Measurements from ENCODE around the gene ZNF414.
A peak's percentile ranks its signal among the peaks of the same experiment; 100 is the strongest.
"Not testable (repeated sequence)": the region's sequence is repeated elsewhere in the genome, so short reads cannot be mapped to it uniquely, and the experiment has no call there.

Gene ZNF414

GRCh38 chr19:8513687-8514504, at the start of gene ZNF414:
TSS of gene ZNF414 (minus strand) at chr19:8514167. CDS start at chr19:8514046, 121 bp downstream.
- H3K36me3 ChIP-seq: peaks cover 0 to 39% (median 24%) of the 10 kb centered on the region in 11 experiments; a peak in 21 of 22 replicates
- H3K27me3 ChIP-seq: no peaks in the 10 kb centered on the region
- H3K9ac ChIP-seq: peak within 1 kb of the TSS; percentile 95 to 100 (median 99)
- H3K4me2 ChIP-seq: peak within 1 kb of the TSS; percentile 79 to 97 (median 90)
- no peak for TF ChIP-seq Cebpa-rat (IDR thresholded peaks at IDR 0.05)
- peaks cover 0 to 11% (median 0%) of the 10 kb centered on the region in 11 experiments; a peak in 3 of 22 replicates for H4K20me1 ChIP-seq
- peaks cover 37 to 70% (median 62%) of the 10 kb centered on the region in 10 experiments for H3K4me1 ChIP-seq
- H3K9me3 ChIP-seq (replicated peaks in 1 of 11): no peaks in the 10 kb centered on the region
- H3K27ac ChIP-seq: peak within 1 kb of the TSS; percentile 95 to 100 (median 99)
- peak within 1 kb of the TSS; percentile 62 to 80 (median 71) for H3K4me3 ChIP-seq

DNA sequence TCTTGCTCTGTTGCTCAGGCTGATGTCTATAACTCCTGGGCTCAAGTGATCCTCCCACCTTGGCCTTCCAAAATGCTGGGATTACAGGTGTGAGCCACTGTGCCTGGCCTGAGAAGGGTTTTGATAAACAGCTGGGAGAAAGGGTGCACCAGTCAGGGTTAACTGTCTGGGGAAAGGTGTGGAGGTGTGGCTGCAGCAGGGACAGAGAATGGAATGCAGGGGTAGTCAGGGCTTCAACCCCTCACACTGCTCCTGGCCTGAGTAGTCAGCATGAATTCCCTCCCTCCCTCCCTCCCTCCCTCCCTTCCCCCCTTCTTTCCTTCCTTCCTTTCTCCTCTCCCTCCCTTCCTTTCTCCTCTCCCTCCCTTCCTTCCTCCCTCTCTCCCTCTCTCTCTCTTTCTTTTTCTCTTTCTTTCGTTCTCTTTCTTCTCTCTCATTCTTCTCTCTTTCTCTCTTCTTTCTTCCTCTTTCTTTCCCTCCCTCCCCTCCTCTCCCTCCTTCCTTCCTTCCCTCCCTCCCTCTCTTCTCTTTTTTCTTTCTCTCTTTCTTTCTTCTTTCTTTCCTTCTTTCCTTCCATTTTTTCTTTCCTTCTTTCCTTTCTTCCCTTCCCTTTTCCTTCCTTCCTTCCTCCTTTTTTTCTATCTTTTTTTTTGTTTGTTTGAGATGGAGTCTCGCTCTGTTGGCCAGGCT, 47.3 kb upstream of the ZNF414 start:
- peak overlapping the region; percentile 24 to 99 (median 71) for H3K4me2 ChIP-seq
- peak overlapping the region in 5 of 11 experiments; percentile 17 to 42 (median 34); a peak in 6 of 22 replicates for H3K9ac ChIP-seq
- peaks cover 0 to 98% (median 92%) of the 10 kb centered on the region in 11 experiments; a peak in 20 of 22 replicates for H4K20me1 ChIP-seq
- peaks cover 0 to 95% (median 83%) of the 10 kb centered on the region in 11 experiments; a peak in 17 of 22 replicates for H3K36me3 ChIP-seq
- TF ChIP-seq Cebpa-rat (IDR thresholded peaks at IDR 0.05): no peak
- no peaks in the 10 kb centered on the region for H3K27me3 ChIP-seq
- peaks cover 34 to 97% (median 83%) of the 10 kb centered on the region in 10 experiments for H3K4me1 ChIP-seq
- peak overlapping the region in 10 of 11 experiments; percentile 43 to 99 (median 92); a peak in 17 of 22 replicates for H3K27ac ChIP-seq
- no peaks in the 10 kb centered on the region for H3K9me3 ChIP-seq (replicated peaks in 1 of 11)
- no peak overlapping the region for H3K4me3 ChIP-seq

DNA sequence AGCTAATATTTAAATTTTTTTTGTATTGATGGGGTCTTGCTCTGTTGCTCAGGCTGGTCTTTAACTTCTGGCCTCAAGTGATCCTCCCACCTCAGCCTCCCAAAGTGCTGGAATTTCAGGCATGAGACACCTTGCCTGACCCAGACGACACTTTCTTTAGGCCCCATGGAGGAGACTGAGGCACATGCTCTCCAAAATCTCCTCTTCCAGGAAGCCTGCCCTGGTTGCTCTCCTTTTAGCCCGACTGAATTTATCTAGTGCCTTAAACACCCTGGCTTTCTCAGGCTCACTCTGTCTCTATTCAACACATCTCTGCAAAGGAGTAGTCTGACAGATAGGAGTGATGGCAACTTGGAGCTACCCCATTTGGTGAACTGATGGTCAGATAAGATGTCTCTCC, 44.4 kb upstream of the ZNF414 start:
- Histone ChIP-seq H3K4me2 (peak overlapping the region in 9 of 11 experiments; percentile 19 to 91 (median 75); a peak in 16 of 22 replicates), H3K9ac (peak overlapping the region in 10 of 11 experiments; percentile 2 to 72 (median 48); a peak in 16 of 22 replicates), H4K20me1 (peaks cover 0 to 98% (median 96%) of the 10 kb centered on the region in 11 experiments; a peak in 20 of 22 replicates), H3K27ac (peak overlapping the region; percentile 30 to 65 (median 57); a peak in 20 of 22 replicates), H3K4me1 (peaks cover 15 to 70% (median 55%) of the 10 kb centered on the region in 10 experiments), H3K27me3 (no peaks in the 10 kb centered on the region), H3K4me3 (0 out of 20 replicates have a peak overlapping the region, but pooled peaks of 2 of the 10 experiments have one; percentile 8 to 13), H3K9me3 (replicated peaks in 1 of 11) (no peaks in the 10 kb centered on the region), H3K36me3 (peaks cover 0 to 95% (median 91%) of the 10 kb centered on the region in 11 experiments; a peak in 19 of 22 replicates)
- TF ChIP-seq Cebpa-rat (IDR thresholded peaks at IDR 0.05): no peak

- H3K9ac ChIP-seq: peak overlapping the region; percentile 2 to 72 (median 48); a peak in 15 of 22 replicates
- no peak overlapping the region for H3K4me3 ChIP-seq
- H3K9me3 ChIP-seq (replicated peaks in 1 of 11): no peaks in the 10 kb centered on the region
- H3K27ac ChIP-seq: peak overlapping the region; percentile 30 to 65 (median 57); a peak in 21 of 22 replicates
- peaks cover 0 to 95% (median 91%) of the 10 kb centered on the region in 11 experiments; a peak in 19 of 22 replicates for H3K36me3 ChIP-seq
- no peak for TF ChIP-seq Cebpa-rat (IDR thresholded peaks at IDR 0.05)
- H3K4me1 ChIP-seq: peaks cover 15 to 68% (median 50%) of the 10 kb centered on the region in 10 experiments
- H4K20me1 ChIP-seq: peaks cover 0 to 98% (median 96%) of the 10 kb centered on the region in 11 experiments; a peak in 20 of 22 replicates
- no peaks in the 10 kb centered on the region for H3K27me3 ChIP-seq
- peak overlapping the region; percentile 3 to 91 (median 60); a peak in 17 of 22 replicates for H3K4me2 ChIP-seq
These were observed 43.8 kb upstream of the ZNF414 start for GRCh38 chr19:8557642-8558238.

- H3K4me2 ChIP-seq; H3K9me3 ChIP-seq (replicated peaks in 1 of 11); H3K9ac ChIP-seq; H3K27me3 ChIP-seq; H3K4me3 ChIP-seq; H3K27ac ChIP-seq: not testable (repeated sequence)
- peaks cover 0 to 100% (median 95%) of the 10 kb centered on the region in 11 experiments; a peak in 20 of 22 replicates for H4K20me1 ChIP-seq
- peaks cover 6 to 31% (median 23%) of the 10 kb centered on the region in 10 experiments; a peak in 18 of 20 replicates for H3K4me1 ChIP-seq
- peaks cover 0 to 100% (median 99%) of the 10 kb centered on the region in 11 experiments; a peak in 20 of 22 replicates for H3K36me3 ChIP-seq
These were observed 39.8 kb upstream of the ZNF414 start for GRCh38 chr19:8553729-8554128.

- no peak overlapping the region for H3K9ac ChIP-seq
- no peaks in the 10 kb centered on the region for H3K9me3 ChIP-seq (replicated peaks in 1 of 11)
- H4K20me1 ChIP-seq: peaks cover 0 to 100% (median 92%) of the 10 kb centered on the region in 11 experiments; a peak in 20 of 22 replicates
- H3K36me3 ChIP-seq: peaks cover 0 to 100% (median 98%) of the 10 kb centered on the region in 11 experiments; a peak in 20 of 22 replicates
- no peaks in the 10 kb centered on the region for H3K27me3 ChIP-seq
- 0 out of 22 replicates have a peak overlapping the region, but pooled peaks of 1 of the 11 experiments have one; percentile 9 for H3K27ac ChIP-seq
- TF ChIP-seq Cebpa-rat (IDR thresholded peaks at IDR 0.05): no peak
- H3K4me2 ChIP-seq: no peak overlapping the region
- H3K4me3 ChIP-seq: no peak overlapping the region
- H3K4me1 ChIP-seq: peaks cover 3 to 21% (median 13%) of the 10 kb centered on the region in 10 experiments; a peak in 18 of 20 replicates
These were observed 38.8 kb upstream of the ZNF414 start for GRCh38 chr19:8552810-8553209.

DNA sequence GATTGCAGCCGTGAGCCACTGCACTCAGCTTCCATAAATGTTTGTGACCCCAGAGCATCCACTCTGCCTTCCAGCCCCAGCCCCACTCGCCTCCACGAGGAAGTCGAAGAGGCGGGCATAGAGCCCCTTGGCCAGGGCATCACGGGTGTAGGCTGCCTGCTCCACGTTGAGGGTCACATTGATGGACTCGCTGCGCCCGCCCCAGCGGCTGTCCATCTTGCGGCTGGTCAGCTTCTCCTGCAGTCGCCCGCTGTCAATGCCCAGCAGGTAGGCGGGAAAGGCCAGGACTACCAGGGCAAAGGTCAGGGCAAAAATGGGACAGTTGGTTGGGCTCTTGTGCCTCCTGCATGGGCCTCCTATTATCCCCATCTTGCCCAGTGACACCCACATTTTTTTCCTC, 36.1 kb upstream of the ZNF414 start:
- Histone ChIP-seq H3K27me3 (no peaks in the 10 kb centered on the region), H4K20me1 (peaks cover 0 to 100% (median 79%) of the 10 kb centered on the region in 11 experiments; a peak in 16 of 22 replicates), H3K36me3 (peaks cover 0 to 100% (median 99%) of the 10 kb centered on the region in 11 experiments; a peak in 20 of 22 replicates), H3K4me3 (no peak overlapping the region), H3K9me3 (replicated peaks in 1 of 11) (no peaks in the 10 kb centered on the region), H3K9ac (no peak overlapping the region), H3K4me2 (no peak overlapping the region), H3K4me1 (peaks cover 0 to 8% (median 0%) of the 10 kb centered on the region in 10 experiments; a peak in 3 of 20 replicates), H3K27ac (peak overlapping the region in 3 of 11 experiments; percentile 17 to 26 (median 22); a peak in 4 of 22 replicates)
- TF ChIP-seq Cebpa-rat (IDR thresholded peaks at IDR 0.05): no peak

GRCh38 chr19:8545743-8546142, 31.8 kb upstream of the ZNF414 start:
- Histone ChIP-seq H3K9me3 (replicated peaks in 1 of 11) (no peaks in the 10 kb centered on the region), H3K36me3 (peaks cover 0 to 96% (median 95%) of the 10 kb centered on the region in 11 experiments; a peak in 18 of 22 replicates), H3K4me3 (no peak overlapping the region), H3K4me2 (no peak overlapping the region), H3K4me1 (peaks cover 0 to 5% (median 0%) of the 10 kb centered on the region in 10 experiments; a peak in 1 of 20 replicates), H4K20me1 (peaks cover 0 to 96% (median 46%) of the 10 kb centered on the region in 11 experiments; a peak in 13 of 22 replicates), H3K27ac (no peak overlapping the region), H3K9ac (no peak overlapping the region), H3K27me3 (no peaks in the 10 kb centered on the region)
- TF ChIP-seq Cebpa-rat (IDR thresholded peaks at IDR 0.05): no peak

All from BLaER1 treated with 17β-estradiol and CSF1 and Interleukin-3, amounts not matched to agents 10 nM and 100 nM (cell line).